GM18505 (cell line): ENCODE results near the gene CDKN2B.

ENCODE experiments used
- ATAC-seq: cut with Tn5 transposase; IDR thresholded peaks from one replicate; pipeline ENCODE4 v1.9.1; 2021; ENCODE audit not compliant: unreplicated experiment
- POLR2A ChIP-seq: IDR thresholded peaks from 4 replicates; pipeline ENCODE4 v1.6.1; 2011; ENCODE audit warnings: borderline replicate concordance; ENCODE audit not compliant: insufficient read depth, insufficient read length; ENCODE audit errors: extremely low read depth

CDKN2B gene

DNA sequence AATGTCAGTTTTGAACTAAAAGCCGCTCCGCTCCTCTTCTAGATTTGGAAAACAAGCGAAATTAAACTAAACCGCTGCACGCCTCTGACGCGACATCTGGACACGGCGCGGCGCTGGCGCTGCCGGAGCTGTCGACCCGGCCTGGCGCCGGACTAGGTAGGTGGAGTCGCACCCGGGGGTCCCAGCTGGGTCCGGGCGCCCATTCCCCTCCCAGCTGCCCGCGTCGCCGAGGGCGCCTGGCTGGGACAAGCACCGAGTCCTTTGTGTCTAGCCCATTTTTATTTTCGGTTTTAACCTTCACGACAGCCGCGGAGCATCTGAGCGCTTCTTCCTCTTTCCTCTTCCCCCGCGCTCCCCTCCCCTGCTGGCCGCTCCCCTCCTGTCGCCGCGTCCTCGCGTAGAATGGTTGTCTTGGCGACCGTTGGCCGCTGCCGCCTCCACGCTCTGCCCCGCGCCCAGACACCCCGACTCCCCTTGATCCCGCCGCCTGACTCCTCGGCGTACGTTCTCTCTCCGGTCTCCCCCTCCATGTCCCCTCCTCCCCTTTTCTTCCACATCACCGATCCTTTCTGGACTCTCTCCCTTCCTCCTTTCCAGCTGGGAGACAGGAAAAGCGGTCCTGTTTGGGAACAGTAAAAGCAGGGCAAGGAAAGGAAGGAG lies 14.0 kb downstream of the CDKN2B start:
- ATAC-seq: peak; percentile 80
- peak; percentile 73 for TF ChIP-seq POLR2A

DNA sequence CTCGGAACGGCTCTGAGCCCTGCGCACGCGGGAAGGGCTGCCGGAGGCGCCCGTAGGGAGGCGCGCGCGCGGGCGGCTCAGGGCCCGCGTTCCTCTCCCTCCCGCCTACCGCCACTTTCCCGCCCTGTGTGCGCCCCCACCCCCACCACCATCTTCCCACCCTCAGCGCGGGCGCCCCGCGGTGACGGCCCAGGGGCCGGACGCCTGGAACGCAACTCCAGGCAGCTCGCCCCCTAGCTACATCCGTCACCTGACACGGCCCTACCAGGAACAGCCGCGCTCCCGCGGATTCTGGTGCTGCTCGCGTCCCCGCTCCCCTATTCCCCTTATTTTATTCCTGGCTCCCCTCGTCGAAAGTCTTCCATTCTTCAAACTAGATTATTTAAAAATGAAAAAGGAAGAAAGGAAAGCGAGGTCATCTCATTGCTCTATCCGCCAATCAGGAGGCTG lies 14.5 kb downstream of the CDKN2B start, which contains the start of gene CDKN2B-AS1:
CDKN2B-AS1 (plus strand) TSS at position 236 of the 450 bp plus-strand sequence.
- ATAC-seq: peak; percentile 44
- TF ChIP-seq POLR2A: no peak

DNA sequence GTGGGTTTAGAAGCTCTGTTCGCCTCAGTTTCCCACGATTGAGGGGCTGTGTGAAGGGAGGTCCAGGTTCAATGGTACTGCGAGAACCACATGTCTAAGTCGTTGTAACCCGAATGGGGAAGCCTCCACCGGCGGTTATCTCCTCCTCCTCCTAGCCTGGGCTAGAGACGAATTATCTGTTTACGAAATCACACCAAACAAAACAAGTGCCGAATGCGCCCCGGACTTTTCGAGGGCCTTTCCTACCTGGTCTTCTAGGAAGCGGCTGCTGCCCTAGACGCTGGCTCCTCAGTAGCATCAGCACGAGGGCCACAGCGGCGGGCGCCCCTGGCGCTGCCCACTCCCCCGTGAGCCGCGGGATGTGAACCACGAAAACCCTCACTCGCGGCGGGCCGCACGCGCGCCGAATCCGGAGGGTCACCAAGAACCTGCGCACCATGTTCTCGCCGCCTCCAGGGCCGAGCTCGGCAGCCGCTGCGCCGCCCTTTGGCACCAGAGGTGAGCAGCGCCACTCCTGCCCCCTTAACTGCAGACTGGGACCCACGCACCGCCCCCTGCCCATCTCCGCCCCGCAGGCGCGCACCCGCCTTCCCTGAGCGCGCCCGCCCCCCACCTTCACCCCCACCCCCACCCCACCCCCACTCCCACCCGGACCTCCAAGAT lies 15.1 kb downstream of the CDKN2B start, which contains the start of gene CDKN2A:
CDKN2A (minus strand) TSS at position 500 of the 663 bp plus-strand sequence.
- ATAC-seq: peak; percentile 35

DNA sequence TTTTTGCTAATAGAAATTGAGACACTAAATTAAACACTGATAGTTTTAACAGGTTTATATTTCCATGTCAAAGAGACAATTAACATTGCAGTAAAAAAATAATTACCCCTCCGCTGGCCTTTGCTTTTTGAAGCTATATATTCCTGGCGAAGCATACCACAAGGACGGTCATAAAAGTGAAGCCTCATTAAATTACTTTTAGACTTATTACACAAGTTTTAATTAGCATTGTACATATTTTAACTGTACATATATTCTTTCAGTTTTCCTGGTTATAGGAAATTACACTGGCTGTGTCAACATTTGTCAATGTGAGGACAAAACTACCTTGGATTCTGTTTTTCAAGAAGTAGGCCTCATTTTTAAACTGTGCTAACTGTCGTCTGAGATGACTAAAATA lies 16.1 kb downstream of the CDKN2B start:
- no peak for TF ChIP-seq POLR2A
- ATAC-seq: no peak

More for the DNA sequence above, 15.1 kb downstream of the CDKN2B start, which contains the start of gene CDKN2A:
- TF ChIP-seq POLR2A: peak; percentile 30

DNA sequence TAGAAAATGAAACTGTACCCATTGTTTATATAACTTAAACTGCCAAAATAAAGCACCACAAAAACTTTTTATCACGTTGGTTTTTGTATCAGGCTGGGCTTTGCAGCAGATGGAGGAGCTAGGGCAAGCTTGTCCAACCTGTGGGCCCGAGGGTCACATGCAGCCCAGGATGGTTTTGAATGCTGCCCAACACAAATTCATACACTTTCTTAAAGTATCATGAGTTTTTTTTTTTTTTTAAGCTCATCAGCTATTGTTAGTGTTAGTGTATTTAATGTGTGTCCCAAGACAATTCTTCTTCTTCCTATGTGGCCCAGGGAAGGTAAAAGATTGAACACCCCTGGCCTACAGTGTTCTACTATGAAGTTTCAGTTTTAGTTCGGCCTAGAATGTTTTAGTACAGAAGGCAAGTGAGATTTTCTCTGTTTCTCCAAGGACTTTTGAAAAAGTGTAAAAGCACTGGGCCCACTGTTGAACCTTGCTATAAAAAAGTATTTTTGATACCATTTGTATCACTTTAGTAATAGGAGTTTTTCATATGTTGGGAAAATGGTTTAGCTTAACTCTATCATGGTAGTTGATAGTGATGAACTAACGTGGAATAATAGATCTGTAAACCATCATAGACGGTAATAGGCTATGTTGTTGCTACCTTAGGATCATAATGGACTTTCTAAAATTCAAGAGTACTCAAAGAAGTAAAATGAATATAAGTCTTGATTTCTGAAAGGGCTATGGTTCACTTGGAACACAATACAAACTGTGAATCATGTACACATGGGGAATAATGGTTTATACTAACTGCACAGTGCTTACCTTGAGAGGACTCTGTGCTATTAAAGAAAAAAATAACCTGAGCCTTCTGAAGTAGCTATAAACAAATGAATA lies 17.8 kb downstream of the CDKN2B start:
- ATAC-seq: no peak
- TF ChIP-seq POLR2A: no peak

DNA sequence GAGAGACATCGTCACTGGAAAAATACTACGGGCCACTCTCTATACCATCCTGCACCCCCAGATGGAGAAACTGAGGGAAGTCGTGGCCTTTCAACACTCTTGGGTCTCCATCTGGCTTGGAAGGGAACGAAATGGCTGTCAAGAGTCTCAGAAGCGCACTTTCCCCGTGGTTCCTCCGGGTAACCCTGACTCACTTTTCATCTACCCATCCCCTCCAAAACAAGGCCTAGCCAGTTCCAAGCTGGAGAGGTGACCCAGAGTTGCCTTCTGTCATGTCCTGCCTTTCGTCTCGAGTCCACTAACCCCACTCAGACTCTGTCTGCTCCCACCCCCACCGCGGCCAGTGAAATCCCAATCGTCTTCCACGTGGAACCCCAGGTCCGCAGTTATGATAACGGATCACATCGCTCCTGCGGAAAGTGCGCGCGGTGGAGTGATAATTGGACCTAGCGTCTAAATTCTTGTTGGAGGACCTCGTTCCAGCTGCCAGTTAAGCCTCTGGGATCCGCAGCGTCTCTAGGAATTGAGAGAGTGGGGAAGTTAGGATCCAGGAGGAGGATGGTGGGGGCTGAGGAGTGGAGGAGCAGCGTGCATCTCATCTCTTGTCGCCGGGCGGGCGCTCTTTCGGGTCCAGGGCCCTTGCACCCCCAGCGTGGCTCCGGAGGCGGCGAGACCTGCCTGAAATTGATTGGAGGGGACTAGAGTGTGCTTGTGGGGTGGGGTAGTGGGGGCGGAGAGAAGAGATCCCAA lies 19.5 kb downstream of the CDKN2B start:
- ATAC-seq: no peak
- no peak for TF ChIP-seq POLR2A

DNA sequence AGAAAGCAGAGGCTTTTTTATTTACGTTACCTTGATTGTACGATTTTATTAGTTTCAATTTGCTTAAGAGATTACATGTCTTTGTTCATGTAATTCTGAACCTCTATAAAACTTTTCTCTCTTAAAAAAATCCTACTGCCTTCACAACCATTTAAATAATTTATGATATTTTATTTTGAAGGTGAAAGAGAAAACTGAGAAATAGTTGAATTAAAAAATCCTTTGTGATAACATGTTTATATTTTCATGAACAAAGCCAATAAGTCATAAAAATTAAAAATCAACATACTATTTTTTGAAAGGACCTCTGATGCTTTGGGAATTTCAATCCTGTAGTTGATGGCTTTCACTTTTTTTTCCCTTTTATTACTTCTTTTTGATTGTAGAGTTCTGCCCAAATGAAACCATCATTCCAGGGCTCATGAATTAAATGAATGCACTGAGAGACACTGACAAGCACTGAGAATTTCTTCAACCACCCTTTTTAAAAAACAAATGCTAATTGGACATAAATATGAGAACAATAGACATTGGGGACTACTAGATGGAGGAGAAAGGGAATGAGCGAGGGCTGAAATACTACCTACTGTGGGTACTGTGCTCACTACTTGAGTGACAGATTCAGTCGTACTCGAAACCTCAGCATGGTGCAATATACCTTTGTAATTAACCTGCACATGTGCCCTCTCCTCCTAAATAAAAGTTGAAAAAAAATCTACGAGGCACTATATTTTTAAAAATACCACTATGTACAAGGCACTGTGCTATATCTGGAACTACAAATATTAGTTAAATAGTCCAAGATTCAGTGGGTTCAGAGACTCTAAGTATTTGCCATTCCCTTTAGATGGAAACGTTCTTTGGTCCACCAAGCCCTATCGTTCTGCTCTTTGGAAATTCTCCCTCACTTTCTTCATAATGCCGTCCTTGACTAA lies 20.8 kb downstream of the CDKN2B start:
- TF ChIP-seq POLR2A: no peak
- no peak for ATAC-seq

DNA sequence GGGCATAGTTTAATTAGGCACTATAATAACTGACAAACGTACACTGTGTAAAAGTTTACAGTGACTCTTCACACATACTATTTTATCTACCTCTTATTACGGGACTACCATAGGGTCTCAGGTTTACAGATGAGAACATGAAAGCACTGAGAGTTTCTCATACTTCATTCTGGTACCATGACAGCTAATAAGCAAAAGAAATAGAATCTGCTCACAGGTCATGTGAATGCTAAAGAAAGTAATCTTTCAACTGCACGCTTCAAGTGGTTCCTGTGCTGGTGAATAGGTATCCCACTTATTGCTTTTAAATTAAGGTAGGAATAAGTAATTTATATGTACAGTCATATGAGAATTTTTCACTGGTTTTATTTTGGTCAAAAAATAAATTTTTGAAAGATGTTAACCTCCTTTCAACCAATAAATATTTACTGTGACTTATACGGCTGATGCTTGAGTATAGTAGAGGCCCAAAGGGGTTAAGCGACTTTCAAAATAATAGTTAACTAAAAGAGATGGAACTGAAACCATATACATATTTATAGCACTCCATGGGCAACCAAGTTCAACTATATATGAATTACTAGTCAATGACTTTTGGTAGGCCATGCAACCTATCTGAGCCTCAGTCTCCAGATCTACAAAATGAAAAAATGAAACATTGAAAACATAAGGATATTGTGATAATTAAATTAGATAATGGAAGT lies 23.0 kb downstream of the CDKN2B start:
- no peak for TF ChIP-seq POLR2A
- peak; percentile 53 for ATAC-seq

DNA sequence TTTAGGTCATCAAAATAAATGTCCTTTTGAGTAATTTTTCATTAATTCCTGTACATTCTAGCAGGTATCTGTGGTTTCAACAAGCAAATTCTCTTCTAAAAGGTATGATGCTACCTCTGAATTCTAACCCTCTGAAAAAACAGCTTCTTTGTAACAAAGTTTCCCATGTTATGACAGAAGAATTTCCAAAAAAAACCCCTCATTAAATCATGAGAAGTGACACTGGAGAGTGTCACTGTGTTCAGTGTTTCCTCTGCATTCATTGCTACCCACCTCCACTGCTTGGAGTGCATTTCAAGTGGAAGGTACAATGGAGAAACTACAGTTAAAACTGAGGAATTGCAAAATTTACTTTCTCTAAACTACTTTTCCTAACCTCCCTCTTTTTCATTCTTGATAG lies 25.0 kb downstream of the CDKN2B start:
- ATAC-seq: no peak
- TF ChIP-seq POLR2A: no peak

DNA sequence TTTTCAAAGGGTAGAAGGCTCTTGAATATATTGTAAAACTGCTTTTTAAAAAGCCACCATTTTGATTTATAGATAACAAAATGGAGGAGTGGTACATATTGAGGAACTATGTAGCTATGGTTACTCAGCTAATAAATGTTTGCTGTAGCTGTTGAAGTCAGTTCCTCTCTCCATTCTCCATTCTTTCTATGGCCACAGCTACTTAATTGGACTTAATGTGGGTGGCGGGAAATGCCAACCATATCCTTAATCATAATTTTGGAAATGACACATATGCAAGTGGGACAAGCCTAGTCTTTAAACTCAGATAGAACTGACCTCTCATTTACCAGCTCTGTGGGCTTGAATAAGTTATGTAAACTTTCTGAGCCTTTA lies 25.6 kb downstream of the CDKN2B start:
- ATAC-seq: no peak
- TF ChIP-seq POLR2A: no peak

DNA sequence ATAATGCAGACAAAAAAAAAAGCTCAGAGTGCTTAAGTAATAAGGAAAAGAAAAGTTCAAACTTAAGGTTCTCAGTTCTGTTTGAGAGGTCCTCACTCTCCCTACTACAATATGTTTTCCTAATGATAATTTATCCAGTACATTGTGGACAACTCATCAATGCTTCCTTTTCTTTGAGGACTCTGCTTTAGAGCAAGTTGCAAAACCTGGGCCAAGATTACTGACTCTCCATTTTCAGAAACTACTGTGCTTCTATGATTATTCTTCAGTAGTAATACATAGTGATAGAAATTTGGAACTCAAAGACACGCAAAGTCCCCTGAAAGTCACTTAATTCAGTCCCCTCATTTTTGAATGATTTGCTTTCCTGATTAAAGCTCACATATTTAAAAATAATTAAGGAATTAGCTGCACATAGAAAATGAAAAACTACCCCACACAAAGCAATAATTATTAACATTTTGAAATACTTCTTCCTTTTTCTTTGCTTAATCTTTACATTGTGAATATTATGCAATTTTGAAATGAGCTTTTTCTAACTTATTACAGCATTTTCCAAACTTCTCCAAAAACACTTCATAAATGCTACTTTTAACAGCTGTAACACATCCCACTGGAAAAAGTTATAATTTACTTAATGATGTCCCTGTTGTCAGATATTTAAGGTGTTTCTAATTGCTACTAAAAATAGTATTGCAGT lies 26.1 kb downstream of the CDKN2B start:
- ATAC-seq: no peak
- TF ChIP-seq POLR2A: no peak
